ENCODE measurements around the gene FGFR4. TPM values are rescaled to one million over a fixed set of nuclear protein-coding genes. Genes with fewer than 3 reads are reported as not detected.
A peak's percentile ranks its signal among the peaks of the same experiment; 100 is the strongest.

Gene FGFR4
- total RNA-seq (72.6 TPM), polyA plus RNA-seq (ENCODE audit: insufficient read depth, low read depth, low replicate concordance) (50.2 TPM)
- long read RNA-seq, donor 1, partial matches to known transcripts, result 0 of 4 reads
- long read RNA-seq, donor 1, other reads (novel, unspliced or antisense), result 0 of 4 reads
- long read RNA-seq, donor 2, transcript FGFR4-207 (18 exons, 2,638 nt), result major isoform, 6 of 30 reads
- long read RNA-seq, donor 2, transcript FGFR4-201 (18 exons, 3,122 nt), result major isoform, 6 of 30 reads
- long read RNA-seq, donor 2, partial matches to known transcripts, result 15 of 30 reads
- long read RNA-seq, donor 2, other reads (novel, unspliced or antisense), result 0 of 30 reads
- long read RNA-seq, donor 3, partial matches to known transcripts, result 21 of 25 reads
- long read RNA-seq, donor 3, other reads (novel, unspliced or antisense), result 0 of 25 reads
- long read RNA-seq, donor 4, partial matches to known transcripts, result 0 of 7 reads
- long read RNA-seq, donor 4, other reads (novel, unspliced or antisense), result 0 of 7 reads
- long read RNA-seq, donor 5, result 0 reads
- long read RNA-seq, donor 6, partial matches to known transcripts, result 0 of 4 reads
- long read RNA-seq, donor 6, other reads (novel, unspliced or antisense), result 0 of 4 reads
- long read RNA-seq, donor 7, transcript FGFR4-201 (18 exons, 3,122 nt), result minor isoform, 11 of 74 reads
- long read RNA-seq, donor 7, transcript FGFR4-207 (18 exons, 2,638 nt), result major isoform, 21 of 74 reads
- long read RNA-seq, donor 7, partial matches to known transcripts, result 15 of 74 reads
- long read RNA-seq, donor 7, other reads (novel, unspliced or antisense), result 26 of 74 reads
- long read RNA-seq, donor 8, partial matches to known transcripts, result 0 of 4 reads
- long read RNA-seq, donor 8, other reads (novel, unspliced or antisense), result 0 of 4 reads
- long read RNA-seq, donor 9, partial matches to known transcripts, result 6 of 7 reads
- long read RNA-seq, donor 9, other reads (novel, unspliced or antisense), result 0 of 7 reads
- long read RNA-seq, donor 10, partial matches to known transcripts, result 6 of 9 reads
- long read RNA-seq, donor 10, other reads (novel, unspliced or antisense), result 0 of 9 reads

GRCh38 chr5:177086654-177087397 is at the start of gene FGFR4:
TSS of gene FGFR4 (plus strand) at chr5:177086915. CDS start at chr5:177089603, 2,688 bp downstream.
- H3K27me3 ChIP-seq (ENCODE audit: control insufficient read depth, insufficient read depth, low read length), result no peaks in the 10 kb centered on the region
- no peak for FAIRE-seq
- peak; percentile 92 to 95 (median 93) for DNase-seq
- H3K4me3 ChIP-seq (ENCODE audit: low read length in 3 of 3), result peak within 1 kb of the TSS; percentile 48 to 78 (median 73)
- peaks cover 0 to 3% (median 0%) of the 10 kb centered on the region in 3 donors for H3K36me3 ChIP-seq (ENCODE audit: control insufficient read depth in 2 of 3, insufficient read depth in 3 of 3, low read length in 3 of 3)
- intact Hi-C loops (cut with DNase I), result no loop called here
- peaks cover 2 to 19% (median 11%) of the 10 kb centered on the region in 3 donors for H3K4me1 ChIP-seq (ENCODE audit: control insufficient read depth in 2 of 3, insufficient read depth in 2 of 3, low read depth in 1 of 3, low read length in 3 of 3)
- no peaks in the 10 kb centered on the region for H3K9me3 ChIP-seq (ENCODE audit: control insufficient read depth in 2 of 3, insufficient read depth in 1 of 3, low read length in 3 of 3)
- peak; percentile 49 for TF ChIP-seq CTCF (IDR thresholded peaks at IDR 0.05; ENCODE audit: borderline replicate concordance, extremely low read depth, insufficient read depth)
- peak within 1 kb of the TSS in 2 of 3 donors; percentile 39 to 58 for H3K9ac ChIP-seq (ENCODE audit: low read length in 3 of 3)
- peak within 1 kb of the TSS; percentile 71 to 76 for H3K27ac ChIP-seq (ENCODE audit: low read depth in 2 of 2, low read length in 2 of 2)

GRCh38 chr5:177036921-177037320 is 49.8 kb upstream of the FGFR4 start:
- Histone ChIP-seq H3K4me3 (ENCODE audit: low read length in 3 of 3) (no peak overlapping the region), H3K27me3 (ENCODE audit: control insufficient read depth, insufficient read depth, low read length) (no peaks in the 10 kb centered on the region), H3K4me1 (ENCODE audit: control insufficient read depth in 2 of 3, insufficient read depth in 2 of 3, low read depth in 1 of 3, low read length in 3 of 3) (peaks cover 0 to 2% (median 0%) of the 10 kb centered on the region in 3 donors), H3K9me3 (ENCODE audit: control insufficient read depth in 2 of 3, insufficient read depth in 1 of 3, low read length in 3 of 3) (no peaks in the 10 kb centered on the region), H3K9ac (ENCODE audit: low read length in 3 of 3) (no peak overlapping the region), H3K36me3 (ENCODE audit: control insufficient read depth in 2 of 3, insufficient read depth in 3 of 3, low read length in 3 of 3) (peaks cover 2 to 10% (median 3%) of the 10 kb centered on the region in 3 donors), H3K27ac (ENCODE audit: low read depth in 2 of 2, low read length in 2 of 2) (no peak overlapping the region)
- DNase-seq (no peak), FAIRE-seq (no peak)
- intact Hi-C loops (cut with DNase I), result no loop called here
- no peak for TF ChIP-seq CTCF (IDR thresholded peaks at IDR 0.05; ENCODE audit: borderline replicate concordance, extremely low read depth, insufficient read depth)

DNA sequence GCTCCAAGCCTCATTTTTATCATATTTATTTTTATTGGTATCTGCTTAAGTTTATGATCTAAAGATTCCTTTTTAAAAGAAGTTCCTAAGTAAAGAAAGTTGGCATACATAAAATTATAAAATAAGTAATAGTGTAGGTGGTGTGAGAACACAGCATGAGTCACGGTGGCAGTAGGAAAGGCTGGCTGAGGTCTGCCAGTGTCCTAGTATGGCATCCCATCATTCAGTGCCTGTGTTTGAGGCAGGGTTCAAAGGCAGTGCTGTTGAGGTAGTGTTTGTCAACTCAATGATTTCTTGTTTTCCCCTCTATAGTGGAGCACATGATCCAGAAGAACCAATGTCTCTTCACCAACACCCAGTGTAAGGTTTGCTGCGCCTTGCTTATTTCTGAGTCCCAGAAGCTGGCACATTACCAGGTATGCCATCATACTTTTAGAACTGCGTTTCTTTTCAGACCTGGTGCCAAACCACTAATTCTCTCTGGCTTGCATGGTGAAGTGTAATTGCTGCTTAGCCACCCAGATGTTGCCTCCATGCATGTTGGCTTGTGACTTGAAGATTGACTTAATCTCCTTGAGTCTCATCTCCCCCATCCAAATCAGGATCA is 45.8 kb upstream of the FGFR4 start:
- Histone ChIP-seq H3K27ac (ENCODE audit: low read depth in 2 of 2, low read length in 2 of 2) (no peak overlapping the region), H3K27me3 (ENCODE audit: control insufficient read depth, insufficient read depth, low read length) (no peaks in the 10 kb centered on the region), H3K4me1 (ENCODE audit: control insufficient read depth in 2 of 3, insufficient read depth in 2 of 3, low read depth in 1 of 3, low read length in 3 of 3) (peaks cover 0 to 2% (median 0%) of the 10 kb centered on the region in 3 donors), H3K4me3 (ENCODE audit: low read length in 3 of 3) (no peak overlapping the region), H3K9me3 (ENCODE audit: control insufficient read depth in 2 of 3, insufficient read depth in 1 of 3, low read length in 3 of 3) (no peaks in the 10 kb centered on the region), H3K36me3 (ENCODE audit: control insufficient read depth in 2 of 3, insufficient read depth in 3 of 3, low read length in 3 of 3) (peaks cover 10 to 22% (median 10%) of the 10 kb centered on the region in 3 donors), H3K9ac (ENCODE audit: low read length in 3 of 3) (no peak overlapping the region)
- intact Hi-C loops (cut with DNase I), result no loop called here
- no peak for DNase-seq
- TF ChIP-seq CTCF (IDR thresholded peaks at IDR 0.05; ENCODE audit: borderline replicate concordance, extremely low read depth, insufficient read depth), result no peak
- FAIRE-seq, result no peak
